A549 (cell line): ENCODE data around the gene TMEM196. TPM values are rescaled to one million over a fixed set of nuclear protein-coding genes. Genes with fewer than 3 reads are reported as not detected.

Source experiments
- ATAC-seq, 2 experiments: fragments of 200-7000 bp in 1 of 2; fragments of >200 bp in 1 of 2; cut with Nextera tagmentation in 1 of 2; cut with Tn5 transposase in 1 of 2; 3 replicates each; pipeline versions ENCODE4 v1.8.0 to v1.9.1; 2018 to 2020; ENCODE audit warnings: mild to moderate bottlenecking in 1 of 2, moderate library complexity in 1 of 2
- CTCF ChIA-PET: fragments of 300-600 bp; sonication (Branson Sonifier 250); formaldehyde crosslinking; extraction: SDS; loops from one replicate; lab custom pipeline; 2021; ENCODE audit warnings: antibody characterized with exemption, inconsistent platforms; lab: Yijun Ruan, JAX
- POLR2A ChIA-PET: fragments of 350-600 bp; formaldehyde crosslinking; extraction: SDS; loops from one replicate; lab custom pipeline; 2021; ENCODE audit warnings: antibody characterized with exemption, inconsistent platforms; lab: Yijun Ruan, JAX
- DNase-seq, 2 experiments: peaks; one replicate each; pipeline versions ENCODE4 v3.0.0 to v3.0.0-alpha.2; 2011 to 2016; ENCODE audit warnings: low read depth in 1 of 2, low spot score in 1 of 2
- FAIRE-seq: peaks from 2 replicates; lab custom pipeline; 2011; peaks lifted over from hg19 to GRCh38; lab: Jason Lieb, UNC
- H3K27ac ChIP-seq, 2 experiments: fragments of >200 bp; sonication (Bioruptor Twin); formaldehyde crosslinking; 3 replicates each; pipeline ENCODE4 v1.5.1; 2016 to 2017
- H3K4me1 ChIP-seq: fragments of >200 bp; sonication (Bioruptor Twin); formaldehyde crosslinking; 3 replicates; pipeline ENCODE4 v1.6.1; 2016
- H3K4me2 ChIP-seq: fragments of >200 bp; sonication (Bioruptor Twin); formaldehyde crosslinking; 3 replicates; pipeline ENCODE4 v1.6.1; 2016
- H3K4me3 ChIP-seq: fragments of >200 bp; sonication (Bioruptor Twin); formaldehyde crosslinking; 3 replicates; pipeline ENCODE4 v1.5.1; 2016
- H3K9me3 ChIP-seq: fragments of >200 bp; sonication (Bioruptor Twin); formaldehyde crosslinking; 3 replicates; pipeline ENCODE4 v1.6.1; 2016
- CBX2 ChIP-seq: fragments of 200-600 bp; sonication (generic); IDR thresholded peaks from 2 replicates; pipeline ENCODE4 v1.6.1; 2016; ENCODE audit warnings: low read depth, mild to moderate bottlenecking, borderline replicate concordance
- CHD2 ChIP-seq: fragments of 150-350 bp; IDR thresholded peaks from 2 replicates; pipeline ENCODE4 v1.6.1; 2014; ENCODE audit warnings: low read length; ENCODE audit not compliant: partially characterized antibody
- CHD4 ChIP-seq: fragments of 200-600 bp; sonication (generic); IDR thresholded peaks from 2 replicates; pipeline ENCODE4 v1.6.1; 2016; ENCODE audit warnings: antibody characterized with exemption, mild to moderate bottlenecking, borderline replicate concordance
- EHF ChIP-seq: fragments of 250-450 bp; sonication (Bioruptor Pico); IDR thresholded peaks from 2 replicates; pipeline ENCODE4 v1.5.0; 2020; ENCODE audit warnings: mild to moderate bottlenecking
- EHMT2 ChIP-seq: fragments of 200-600 bp; sonication (generic); IDR thresholded peaks from 2 replicates; pipeline ENCODE4 v1.6.1; 2016; ENCODE audit warnings: antibody characterized with exemption, low read depth, mild to moderate bottlenecking, moderate library complexity
- ESRRA ChIP-seq: fragments of 150-350 bp; IDR thresholded peaks from 2 replicates; pipeline ENCODE4 v1.6.1; 2014; ENCODE audit warnings: mild to moderate bottlenecking, low read length, borderline replicate concordance
- FOSB ChIP-seq: fragments of 250-450 bp; sonication (Bioruptor Pico); IDR thresholded peaks from 2 replicates; pipeline ENCODE4 v1.5.0; 2020; ENCODE audit warnings: mild to moderate bottlenecking, moderate library complexity
- FOSL2 ChIP-seq, 2 experiments: fragments of 450-650 bp in 1 of 2; fragments of >200 bp in 1 of 2; sonication (Bioruptor Twin) in 1 of 2; formaldehyde crosslinking; IDR thresholded peaks; 2 replicates each; pipeline versions ENCODE4 v1.5.0 to v1.6.1; 2016 to 2020; ENCODE audit warnings: mild to moderate bottlenecking in 1 of 2, moderate library complexity in 1 of 2
- FOXS1 ChIP-seq: fragments of 250-450 bp; sonication (Bioruptor Pico); IDR thresholded peaks from 2 replicates; pipeline ENCODE4 v1.5.0; 2020; ENCODE audit warnings: mild to moderate bottlenecking, moderate library complexity
- GATA3 ChIP-seq: IDR thresholded peaks from 2 replicates; pipeline ENCODE4 v1.6.1; 2012; ENCODE audit warnings: borderline replicate concordance
- HEYL ChIP-seq: fragments of 250-450 bp; sonication (Bioruptor Pico); IDR thresholded peaks from 2 replicates; pipeline ENCODE4 v1.8.0; 2021; ENCODE audit warnings: mild to moderate bottlenecking, moderate library complexity
- HOXA7 ChIP-seq: fragments of 250-450 bp; sonication (Bioruptor Pico); IDR thresholded peaks from 2 replicates; pipeline ENCODE4 v1.5.0; 2020; ENCODE audit warnings: mild to moderate bottlenecking, moderate library complexity
- HOXB13 ChIP-seq: fragments of 250-450 bp; sonication (Bioruptor Pico); IDR thresholded peaks from 2 replicates; pipeline ENCODE4 v1.5.0; 2020; ENCODE audit warnings: low read depth, mild to moderate bottlenecking, moderate library complexity
- HOXB5 ChIP-seq: fragments of 250-450 bp; sonication (Bioruptor Pico); IDR thresholded peaks from 2 replicates; pipeline ENCODE4 v1.5.0; 2020; ENCODE audit warnings: mild to moderate bottlenecking, moderate library complexity
- JUN ChIP-seq, 2 experiments: fragments of >200 bp; sonication (Bioruptor Twin); formaldehyde crosslinking; IDR thresholded peaks; 2 replicates in 1 of 2; 3 replicates in 1 of 2; pipeline ENCODE4 v1.6.1; 2016 to 2017
- JUNB ChIP-seq: fragments of >200 bp; sonication (Bioruptor Twin); formaldehyde crosslinking; IDR thresholded peaks from 2 replicates; pipeline ENCODE4 v1.6.1; 2016
- KDM5A ChIP-seq: fragments of 200-600 bp; sonication (generic); IDR thresholded peaks from 2 replicates; pipeline ENCODE4 v1.6.1; 2016; ENCODE audit warnings: antibody characterized with exemption, mild to moderate bottlenecking
- MAFK ChIP-seq: fragments of 450-650 bp; IDR thresholded peaks from 2 replicates; pipeline ENCODE4 v1.6.1; 2014; ENCODE audit not compliant: partially characterized antibody
- NFE2L2 ChIP-seq: fragments of 150-350 bp; conservative IDR thresholded peaks from 2 replicates; pipeline ENCODE4 v1.6.1; 2014; ENCODE audit warnings: low read length
- NPAS2 ChIP-seq: fragments of 250-450 bp; sonication (Bioruptor Pico); IDR thresholded peaks from 2 replicates; pipeline ENCODE4 v1.8.0; 2022; ENCODE audit warnings: mild to moderate bottlenecking, moderate library complexity, borderline replicate concordance
- NR3C1 ChIP-seq: fragments of >200 bp; sonication (Bioruptor Twin); formaldehyde crosslinking; IDR thresholded peaks from 3 replicates; pipeline ENCODE4 v1.6.1; 2017
- POLR2A ChIP-seq: IDR thresholded peaks from 2 replicates; pipeline ENCODE4 v1.6.1; 2012; ENCODE audit warnings: mild to moderate bottlenecking, low read length
- POLR2AphosphoS2 ChIP-seq: conservative IDR thresholded peaks from 2 replicates; pipeline ENCODE4 v1.6.1; 2012; ENCODE audit warnings: low read length, improper control_type of control experiment, inconsistent platforms
- RAD21 ChIP-seq, 2 experiments: fragments of >200 bp in 1 of 2; sonication (Bioruptor Twin) in 1 of 2; formaldehyde crosslinking in 1 of 2; IDR thresholded peaks in 1 of 2; conservative IDR thresholded peaks in 1 of 2; 2 replicates in 1 of 2; 3 replicates in 1 of 2; pipeline ENCODE4 v1.6.1; 2012 to 2018; ENCODE audit warnings: inconsistent platforms in 1 of 2
- RCOR1 ChIP-seq: fragments of 150-350 bp; IDR thresholded peaks from 2 replicates; pipeline ENCODE4 v1.6.1; 2014; ENCODE audit warnings: antibody characterized with exemption, low read length, low read depth
- RFX5 ChIP-seq: fragments of 450-650 bp; IDR thresholded peaks from 2 replicates; pipeline ENCODE4 v1.7.1; 2014; ENCODE audit warnings: antibody characterized with exemption, mild to moderate bottlenecking, moderate library complexity
- SMC3 ChIP-seq: fragments of >200 bp; sonication (Bioruptor Twin); formaldehyde crosslinking; IDR thresholded peaks from 3 replicates; pipeline ENCODE4 v1.6.1; 2018; ENCODE audit warnings: inconsistent platforms
- SREBF2 ChIP-seq: fragments of 450-650 bp; IDR thresholded peaks from 2 replicates; pipeline ENCODE4 v1.6.1; 2014; ENCODE audit warnings: mild to moderate bottlenecking, moderate library complexity
- TFCP2L1 ChIP-seq: fragments of 250-450 bp; sonication (Bioruptor Pico); IDR thresholded peaks from 2 replicates; pipeline ENCODE4 v1.5.0; 2021; ENCODE audit warnings: mild to moderate bottlenecking
- TP53 ChIP-seq: fragments of 250-450 bp; sonication (Bioruptor Pico); IDR thresholded peaks from 2 replicates; pipeline ENCODE4 v1.5.0; 2021; ENCODE audit warnings: mild to moderate bottlenecking, moderate library complexity
- ZC3H11A ChIP-seq: fragments of 450-650 bp; IDR thresholded peaks from 2 replicates; pipeline ENCODE4 v1.6.1; 2014; ENCODE audit warnings: antibody characterized with exemption, mild to moderate bottlenecking
- ZNF302 ChIP-seq: fragments of 250-450 bp; sonication (Bioruptor Pico); IDR thresholded peaks from 2 replicates; pipeline ENCODE4 v1.9.0; 2021; ENCODE audit warnings: inconsistent platforms, mild to moderate bottlenecking, moderate library complexity
- ZSCAN20 ChIP-seq: fragments of 250-450 bp; sonication (Bioruptor Pico); IDR thresholded peaks from 2 replicates; pipeline ENCODE4 v1.8.0; 2022; ENCODE audit warnings: mild to moderate bottlenecking, moderate library complexity
- WGBS: methylation state at CpG from one replicate; pipeline ENCODE4 v1.1.6; 2017; ENCODE audit errors: missing lambda C conversion rate; 5-methylcytosine and 5-hydroxymethylcytosine counted together
- polyA plus RNA-seq, 4 experiments: library from polyadenylated mRNA; depleted of rRNA in 3 of 4; stranded (reverse); fragments of >200 nt; fragmentation: RNase III in 1 of 4; extraction: RNeasy Plus Mini Kit Qiagen cat#74134 plus additional on column Dnase treatment in 1 of 4; gene quantifications; 2 replicates in 3 of 4; 3 replicates in 1 of 4; pipeline ENCODE4 v1.2.3, GENCODE V29; 2011 to 2017
- TF ChIP-seq, protein P1 (sequence below): fragments of 250-450 bp; sonication (Bioruptor Pico); IDR thresholded peaks from 2 replicates; pipeline ENCODE4 v1.5.0; 2020; ENCODE audit warnings: low read depth, mild to moderate bottlenecking, moderate library complexity
- TF ChIP-seq, protein P2 (sequence below): fragments of >200 bp; sonication (Bioruptor Twin); formaldehyde crosslinking; IDR thresholded peaks from 2 replicates; pipeline ENCODE4 v1.6.1; 2016
- TF ChIP-seq, protein P3 (sequence below): IDR thresholded peaks from 2 replicates; pipeline ENCODE4 v1.6.1; 2012; ENCODE audit warnings: low read depth, borderline replicate concordance

TMEM196 gene
- polyA plus RNA-seq, 2 of the 4 experiments (the other 2 are of a cell fraction) = not detected

DNA sequence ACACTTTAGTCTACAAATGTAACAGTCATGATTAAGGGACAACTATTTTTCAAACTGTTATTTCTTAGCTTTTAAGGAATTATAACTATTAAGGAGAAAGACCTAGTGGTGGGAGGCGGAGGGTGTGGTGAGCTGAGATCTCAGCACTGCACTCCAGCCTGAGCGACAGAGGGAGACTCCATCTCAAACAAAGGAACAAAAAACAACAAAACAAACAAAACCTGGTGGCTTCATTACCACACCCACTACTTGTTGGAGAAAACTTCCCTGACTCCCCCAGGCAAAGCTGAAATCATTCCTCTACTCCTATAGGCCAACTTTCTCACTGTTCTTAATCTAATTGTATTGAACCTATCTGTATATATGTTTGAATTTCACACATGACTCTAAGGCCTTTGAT is 67.8 kb downstream of the TMEM196 start:
- Histone ChIP-seq H3K4me3 (no peak overlapping the region), H3K9me3 (no peaks in the 10 kb centered on the region), H3K4me2 (no peak overlapping the region), H3K4me1 (peaks cover 14% of the 10 kb centered on the region), H3K27ac (no peak overlapping the region)
- ATAC-seq = no peak
- no peak for FAIRE-seq
- ChIA-PET CTCF (interaction anchor here (1.6 kb wide), 1 partner anchor 893 kb away, joined by 8 read pairs; no protein-coding TSS in a partner anchor), POLR2A (no interaction called here)
- no peak for DNase-seq
- TF ChIP-seq NR3C1 (no peak), TP53 (no peak), NFE2L2 (no peak), GATA3 (no peak), EHF (CRISPR knock-in tag) (no peak), SREBF2 (no peak), JUNB (no peak), HOXB5 (no peak), CBX2 (no peak), HEYL (CRISPR knock-in tag) (no peak), JUN (IDR thresholded peaks at IDR 0.05) (no peak)
- TF ChIP-seq, protein P1, sequence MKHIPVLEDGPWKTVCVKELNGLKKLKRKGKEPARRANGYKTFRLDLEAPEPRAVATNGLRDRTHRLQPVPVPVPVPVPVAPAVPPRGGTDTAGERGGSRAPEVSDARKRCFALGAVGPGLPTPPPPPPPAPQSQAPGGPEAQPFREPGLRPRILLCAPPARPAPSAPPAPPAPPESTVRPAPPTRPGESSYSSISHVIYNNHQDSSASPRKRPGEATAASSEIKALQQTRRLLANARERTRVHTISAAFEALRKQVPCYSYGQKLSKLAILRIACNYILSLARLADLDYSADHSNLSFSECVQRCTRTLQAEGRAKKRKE (CRISPR knock-in tag) = no peak
- WGBS = 79% methylated on average over 2 of the region's 2 CpGs

DNA sequence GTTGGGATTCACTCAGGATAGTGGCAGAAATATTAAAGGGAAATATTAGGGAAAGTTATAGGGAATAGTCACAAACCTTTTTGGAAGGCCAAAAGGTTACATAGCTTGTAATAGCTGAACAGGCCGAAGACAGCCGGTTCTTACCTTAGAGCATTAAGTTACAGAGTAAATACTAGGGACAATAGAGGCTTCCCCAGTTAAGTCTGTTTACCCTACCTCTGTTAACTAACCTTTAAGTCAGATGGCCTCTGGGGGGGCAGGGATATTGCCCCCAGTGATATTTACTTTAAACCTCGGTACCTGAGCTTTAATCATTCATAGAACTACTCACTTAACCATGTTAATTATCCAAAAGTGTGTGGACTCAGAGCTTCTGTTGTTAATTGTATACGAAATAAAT is 71.9 kb downstream of the TMEM196 start:
- CTCF ChIA-PET = interaction anchor here (2.1 kb wide), 1 partner anchor 12 kb away, joined by 6 read pairs; no protein-coding TSS in a partner anchor
- H3K9me3 ChIP-seq = no peaks in the 10 kb centered on the region
- 88% methylated on average over 4 of the region's 4 CpGs for WGBS
- FAIRE-seq = no peak
- H3K27ac ChIP-seq = no peak overlapping the region
- no peak for ATAC-seq
- TF ChIP-seq HOXA7 (CRISPR knock-in tag) (no peak), POLR2AphosphoS2 (no peak), NPAS2 (no peak), TFCP2L1 (CRISPR knock-in tag) (no peak), CHD4 (no peak), POLR2A (no peak), ZSCAN20 (no peak), EHMT2 (no peak), FOSB (CRISPR knock-in tag) (no peak), RAD21 (conservative IDR thresholded peaks at IDR 0.05 in 1 of 2, IDR thresholded peaks at IDR 0.05 in 1 of 2) (no peak), CBX2 (no peak), FOSL2 (IDR thresholded peaks at IDR 0.05) (no peak), FOSL2 (CRISPR knock-in tag; IDR thresholded peaks at IDR 0.05) (no peak), HEYL (CRISPR knock-in tag) (no peak), SMC3 (no peak), NFE2L2 (no peak), RFX5 (no peak)
- TF ChIP-seq, protein P2, sequence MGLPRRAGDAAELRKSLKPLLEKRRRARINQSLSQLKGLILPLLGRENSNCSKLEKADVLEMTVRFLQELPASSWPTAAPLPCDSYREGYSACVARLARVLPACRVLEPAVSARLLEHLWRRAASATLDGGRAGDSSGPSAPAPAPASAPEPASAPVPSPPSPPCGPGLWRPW = no peak
- H3K4me3 ChIP-seq = no peak overlapping the region
- H3K4me1 ChIP-seq = peaks cover 2% of the 10 kb centered on the region; the same call in 1 of the 3 replicates
- POLR2A ChIA-PET = no interaction called here
- no peak for DNase-seq
- no peak overlapping the region for H3K4me2 ChIP-seq

DNA sequence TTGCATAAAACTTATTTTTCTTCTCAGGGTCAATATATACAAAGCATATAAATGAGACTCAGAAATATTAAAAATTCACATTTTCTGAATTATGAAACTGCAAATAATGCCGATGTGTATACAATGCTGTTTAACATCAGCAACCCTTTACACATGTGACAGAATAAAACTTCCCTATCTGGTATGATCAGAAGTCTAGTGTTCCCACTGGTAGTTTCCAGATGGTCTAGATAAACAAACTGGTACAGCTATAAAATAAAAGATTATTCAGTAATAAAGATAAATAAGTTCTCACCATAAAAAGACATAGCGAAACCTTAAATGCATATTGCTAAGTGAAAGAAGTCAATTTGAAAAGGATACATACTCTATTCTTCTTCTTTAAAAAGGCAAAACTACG is 72.5 kb downstream of the TMEM196 start:
- POLR2A ChIA-PET = interaction anchor here (2.1 kb wide), 1 partner anchor 8 kb away, joined by 7 read pairs; the partner anchor contains the start of gene POLR1F
- Histone ChIP-seq H3K4me3 (no peak overlapping the region), H3K4me1 (0 out of 3 replicates have a peak, but pooled peaks cover 2% of the 10 kb centered on the region), H3K27ac (no peak overlapping the region), H3K4me2 (no peak overlapping the region), H3K9me3 (no peaks in the 10 kb centered on the region)
- ATAC-seq (no peak), DNase-seq (no peak), FAIRE-seq (no peak)
- CTCF ChIA-PET = interaction anchor here (0.7 to 2.1 kb wide), 4 partner anchors 8 to 1348 kb away, joined by 3 to 8 read pairs (median 5); no protein-coding TSS in a partner anchor
- WGBS = 94% methylated on average over 3 of the region's 3 CpGs
- TF ChIP-seq, protein P3, sequence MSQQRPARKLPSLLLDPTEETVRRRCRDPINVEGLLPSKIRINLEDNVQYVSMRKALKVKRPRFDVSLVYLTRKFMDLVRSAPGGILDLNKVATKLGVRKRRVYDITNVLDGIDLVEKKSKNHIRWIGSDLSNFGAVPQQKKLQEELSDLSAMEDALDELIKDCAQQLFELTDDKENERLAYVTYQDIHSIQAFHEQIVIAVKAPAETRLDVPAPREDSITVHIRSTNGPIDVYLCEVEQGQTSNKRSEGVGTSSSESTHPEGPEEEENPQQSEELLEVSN = no peak
- TF ChIP-seq HOXB13 (CRISPR knock-in tag) (no peak), ZC3H11A (no peak), KDM5A (no peak), ZNF302 (CRISPR knock-in tag) (no peak), ESRRA (no peak), RCOR1 (no peak), NFE2L2 (no peak), CHD4 (no peak), FOXS1 (CRISPR knock-in tag) (no peak), HOXA7 (CRISPR knock-in tag) (no peak), MAFK (no peak), CBX2 (no peak), CHD2 (no peak), RFX5 (no peak)
